ENCODE measurements around the gene GHRHR.

DNA sequence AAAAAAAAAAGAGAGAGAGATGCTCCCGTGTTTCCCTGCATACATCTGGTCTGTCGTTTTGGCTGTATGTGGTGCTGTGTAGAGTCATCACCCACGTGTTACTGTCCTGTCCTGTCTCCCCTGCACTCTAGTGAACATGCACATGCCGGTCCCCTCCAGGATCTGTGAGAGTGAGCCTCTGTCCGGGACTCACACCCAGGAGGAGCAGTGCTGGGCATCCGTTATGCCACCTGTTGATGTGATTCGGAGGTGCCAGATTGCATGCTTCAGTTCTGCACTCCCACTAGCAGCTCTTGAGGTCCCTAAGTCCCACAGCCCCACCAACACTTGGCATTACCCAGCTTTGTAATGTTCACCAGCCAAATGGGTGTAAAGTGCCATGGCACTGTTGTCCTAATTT lies 16.4 kb downstream of the GHRHR start:
- TF ChIP-seq EZH2 (IDR thresholded peaks at IDR 0.05; ENCODE audit: borderline replicate concordance, low read length) (no peak), CTCF (IDR thresholded peaks at IDR 0.05; ENCODE audit: low read length) (no peak)
